Nephron progenitor cell (in vitro differentiated cells): Measurements from ENCODE around the gene CD274.
"Not testable (repeated sequence)": the region's sequence is repeated elsewhere in the genome, so short reads cannot be mapped to it uniquely, and the experiment has no call there.

Experiments used
- DNase-seq: peaks from one replicate; pipeline ENCODE4 v3.0.0; 2021
- H3K27ac Mint-ChIP-seq: 2 replicates; pipeline ENCODE4 v1.8.0; 2021; ENCODE audit warnings: mild to moderate bottlenecking, moderate library complexity, mixed read lengths
- H3K27me3 Mint-ChIP-seq: 2 replicates; pipeline ENCODE4 v1.8.0; 2021; ENCODE audit warnings: mild to moderate bottlenecking, low read depth, mixed read lengths; ENCODE audit not compliant: poor library complexity
- H3K36me3 Mint-ChIP-seq: 2 replicates; pipeline ENCODE4 v1.8.0; 2021; ENCODE audit warnings: low read depth, mixed read lengths
- H3K4me1 Mint-ChIP-seq: 2 replicates; pipeline ENCODE4 v1.8.0; 2021; ENCODE audit warnings: mixed read lengths
- H3K4me3 Mint-ChIP-seq: 2 replicates; pipeline ENCODE4 v1.8.0; 2021; ENCODE audit warnings: mild to moderate bottlenecking, moderate library complexity, mixed read lengths
- H3K9me3 Mint-ChIP-seq: 2 replicates; pipeline ENCODE4 v1.8.0; 2021; ENCODE audit warnings: mild to moderate bottlenecking, moderate library complexity, mixed read lengths
- CTCF ChIP-seq: fragments of 200-600 bp; sonication (generic); IDR thresholded peaks from 2 replicates; pipeline ENCODE4 v1.5.0; 2021; ENCODE audit warnings: antibody characterized with exemption

The CD274 gene

GRCh38 chr9:5443850-5444249 lies 6.5 kb upstream of the CD274 start:
- H3K27me3 Mint-ChIP-seq = peaks cover 20% of the 10 kb centered on the region
- peaks cover 2% of the 10 kb centered on the region for H3K4me1 Mint-ChIP-seq
- TF ChIP-seq CTCF = no peak
- no peak overlapping the region for H3K4me3 Mint-ChIP-seq
- no peak for DNase-seq
- no peak overlapping the region for H3K27ac Mint-ChIP-seq
- H3K9me3 Mint-ChIP-seq = no peaks in the 10 kb centered on the region
- no peaks in the 10 kb centered on the region for H3K36me3 Mint-ChIP-seq

- H3K4me1 Mint-ChIP-seq, DNase-seq, H3K9me3 Mint-ChIP-seq, H3K36me3 Mint-ChIP-seq, H3K27ac Mint-ChIP-seq, H3K4me3 Mint-ChIP-seq: not testable (repeated sequence)
- peaks cover 28% of the 10 kb centered on the region for H3K27me3 Mint-ChIP-seq
Measured at GRCh38 chr9:5445096-5445495, 5.2 kb upstream of the CD274 start.

- Mint-ChIP-seq H3K27ac (no peak overlapping the region), H3K9me3 (no peaks in the 10 kb centered on the region), H3K4me1 (peaks cover 5% of the 10 kb centered on the region), H3K36me3 (no peaks in the 10 kb centered on the region), H3K4me3 (no peak overlapping the region), H3K27me3 (peaks cover 36% of the 10 kb centered on the region)
- no peak for DNase-seq
- no peak for TF ChIP-seq CTCF
Measured at GRCh38 chr9:5445886-5446285, 4.5 kb upstream of the CD274 start.

GRCh38 chr9:5446451-5447236 lies 3.7 kb upstream of the CD274 start:
- Mint-ChIP-seq H3K27me3 (peaks cover 36% of the 10 kb centered on the region), H3K27ac (no peak overlapping the region), H3K4me3 (no peak overlapping the region), H3K9me3 (no peaks in the 10 kb centered on the region), H3K36me3 (no peaks in the 10 kb centered on the region), H3K4me1 (peaks cover 5% of the 10 kb centered on the region)
- TF ChIP-seq CTCF = no peak
- DNase-seq = no peak

- H3K27me3 Mint-ChIP-seq = peaks cover 38% of the 10 kb centered on the region
- H3K36me3 Mint-ChIP-seq = no peaks in the 10 kb centered on the region
- no peak overlapping the region for H3K27ac Mint-ChIP-seq
- no peak overlapping the region for H3K4me3 Mint-ChIP-seq
- H3K9me3 Mint-ChIP-seq = no peaks in the 10 kb centered on the region
- TF ChIP-seq CTCF = no peak
- H3K4me1 Mint-ChIP-seq = peaks cover 5% of the 10 kb centered on the region
- DNase-seq = no peak
Measured at GRCh38 chr9:5447337-5447736, 3.0 kb upstream of the CD274 start.

GRCh38 chr9:5448016-5448415 lies 2.3 kb upstream of the CD274 start:
- Mint-ChIP-seq H3K27me3 (peaks cover 38% of the 10 kb centered on the region), H3K4me3 (no peak overlapping the region), H3K9me3 (no peaks in the 10 kb centered on the region), H3K36me3 (no peaks in the 10 kb centered on the region), H3K27ac (no peak overlapping the region), H3K4me1 (peaks cover 5% of the 10 kb centered on the region)
- DNase-seq = no peak
- no peak for TF ChIP-seq CTCF
